Activated effector memory CD4-positive, alpha-beta T cell treated with anti-CD3 and anti-CD28 coated beads, Interleukin-2, amount 50 U/mL, for 16 hours (primary cell): ENCODE data around the gene SETD7.

Source experiments
- DNase-seq: peaks from one replicate; pipeline ENCODE4 v3.0.0-alpha.2; 2020

SETD7 gene

GRCh38 chr4:139568206-139568955, 12.4 kb upstream of the SETD7 start:
- DNase-seq = no peak

GRCh38 chr4:139567159-139567870, 11.3 kb upstream of the SETD7 start:
- no peak for DNase-seq

- DNase-seq = no peak
Measured at GRCh38 chr4:139564502-139564901, 8.5 kb upstream of the SETD7 start.

GRCh38 chr4:139563515-139563914, 7.5 kb upstream of the SETD7 start:
- no peak for DNase-seq

- DNase-seq = no peak
Measured at GRCh38 chr4:139562839-139563238, 6.8 kb upstream of the SETD7 start.

- no peak for DNase-seq
Measured at GRCh38 chr4:139562067-139562684, 6.2 kb upstream of the SETD7 start.

GRCh38 chr4:139560406-139561104, 4.5 kb upstream of the SETD7 start:
- no peak for DNase-seq

GRCh38 chr4:139559687-139560086, 3.7 kb upstream of the SETD7 start:
- DNase-seq = no peak

GRCh38 chr4:139559089-139559479, 3.1 kb upstream of the SETD7 start:
- no peak for DNase-seq

GRCh38 chr4:139558235-139559088, 2.4 kb upstream of the SETD7 start:
- DNase-seq = no peak

GRCh38 chr4:139557556-139558110, 1.6 kb upstream of the SETD7 start:
- DNase-seq = no peak

GRCh38 chr4:139556724-139557555, 921 bp upstream of the SETD7 start:
- DNase-seq = peak; percentile 85

- DNase-seq = no peak
Measured at GRCh38 chr4:139555705-139556070, 331 bp downstream of the SETD7 start.

- peak; percentile 92 for DNase-seq
Measured at GRCh38 chr4:139554893-139555704, 920 bp downstream of the SETD7 start.

- no peak for DNase-seq
Measured at GRCh38 chr4:139554642-139554892, 1.5 kb downstream of the SETD7 start.

- no peak for DNase-seq
Measured at GRCh38 chr4:139553751-139554641, 2.0 kb downstream of the SETD7 start.

GRCh38 chr4:139552517-139553307, 3.3 kb downstream of the SETD7 start:
- DNase-seq = no peak

GRCh38 chr4:139550724-139551429, 5.1 kb downstream of the SETD7 start:
- DNase-seq = no peak
